Gastrocnemius medialis (tissue), 4 donors: ENCODE results near the gene POGLUT3. TPM values are rescaled to one million over a fixed set of nuclear protein-coding genes. Genes with fewer than 3 reads are reported as not detected.

ENCODE experiments used
- ATAC-seq, 2 donors: fragments of 150-250 bp; one replicate each; pipeline ENCODE4 v1.9.1; 2016
- DNase-seq, 2 donors: peaks; one replicate each; pipeline ENCODE4 v3.0.0-alpha.2; 2019
- H3K27ac ChIP-seq, 4 donors: fragments of 200-600 bp; sonication (generic); 1 replicate in 1 of 4; 2 replicates in 3 of 4; pipeline ENCODE4 v1.5.1; 2016 to 2018; ENCODE audit warnings: mild to moderate bottlenecking in 2 of 4, moderate library complexity in 1 of 4
- H3K27me3 ChIP-seq, 3 donors: fragments of 200-600 bp; sonication (generic) in 2 of 3; 1 replicate in 1 of 3; 2 replicates in 2 of 3; pipeline versions ENCODE4 v1.5.1 to v1.6.0; 2016 to 2019; ENCODE audit warnings: mild to moderate bottlenecking in 1 of 3, moderate library complexity in 1 of 3
- H3K36me3 ChIP-seq, 2 donors: fragments of 200-600 bp; sonication (generic) in 1 of 2; one replicate each; pipeline ENCODE4 v1.5.1; 2017 to 2018
- H3K4me1 ChIP-seq, 2 donors: fragments of 200-600 bp; sonication (generic) in 1 of 2; one replicate each; pipeline ENCODE4 v1.5.1; 2016 to 2017; ENCODE audit warnings: mild to moderate bottlenecking in 2 of 2
- H3K4me3 ChIP-seq, 4 donors: fragments of 200-600 bp; sonication (generic) in 3 of 4; 1 replicate in 1 of 4; 2 replicates in 3 of 4; pipeline ENCODE4 v1.5.1; 2016 to 2019; ENCODE audit warnings: mild to moderate bottlenecking in 2 of 4
- H3K9me3 ChIP-seq, 3 donors: fragments of 200-600 bp; sonication (generic) in 2 of 3; 1 replicate in 1 of 3; 2 replicates in 2 of 3; pipeline ENCODE4 v1.5.1; 2016 to 2019
- POLR2A ChIP-seq, 2 donors: fragments of 450-650 bp; IDR thresholded peaks; one replicate each; pipeline ENCODE4 v1.6.1; 2017; ENCODE audit warnings: antibody characterized with exemption in 2 of 2, mild to moderate bottlenecking in 2 of 2, moderate library complexity in 2 of 2
- in situ Hi-C, 4 donors: fragments of 200-750 bp; cut with MboI; loops; one replicate each; pipeline versions ENCODE4 v1.15.0 to v1.8.0; 2017; ENCODE audit warnings: low sequenced_read_pairs in 4 of 4
- intact Hi-C: fragments of 100-400 bp; cut with DNase I; formaldehyde crosslinking; loops from one replicate; pipeline ENCODE4 v1.15.1; 2023; ENCODE audit warnings: low total_unique reads
- total RNA-seq, 4 donors: library from RNA; depleted of rRNA; stranded (reverse); fragments of >200 nt; gene quantifications; one replicate each; pipeline versions ENCODE4 v1.1.0 to v1.2.3, GENCODE V29; 2016
- TF ChIP-seq, protein P1 (sequence below), 5 experiments: fragments of 450-650 bp in 3 of 5; fragments of 200-600 bp in 2 of 5; sonication (generic) in 2 of 5; IDR thresholded peaks in 4 of 5; conservative IDR thresholded peaks in 1 of 5; 1 replicate in 4 of 5; 2 replicates in 1 of 5; pipeline ENCODE4 v1.5.1; 2016 to 2019; ENCODE audit warnings: antibody characterized with exemption in 5 of 5, mild to moderate bottlenecking in 3 of 5, moderate library complexity in 3 of 5

Gene POGLUT3
- total RNA-seq, 4 donors from 2014 or later: 2.5 to 4.9 (median 3.6) TPM

DNA sequence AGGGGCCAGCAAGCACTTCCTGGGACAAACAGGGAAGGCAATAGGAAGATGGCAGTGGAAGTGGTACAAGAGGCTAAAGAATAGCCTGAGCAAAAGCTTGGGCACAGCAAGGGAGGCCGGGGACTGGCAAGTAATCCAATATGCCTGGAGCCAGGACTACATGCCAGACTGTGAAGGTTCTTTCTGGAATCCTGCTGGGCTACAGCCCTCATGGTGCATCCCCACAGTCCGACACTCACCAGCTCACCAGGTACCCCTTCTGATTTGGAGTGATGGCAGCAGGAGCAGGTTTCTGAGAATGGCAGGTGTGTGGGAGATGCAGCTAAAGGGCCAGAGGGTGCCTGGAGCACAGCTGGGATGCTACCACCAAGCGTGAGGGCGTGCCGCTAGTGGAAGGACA, 32.2 kb upstream of the POGLUT3 start:
- intact Hi-C loops: no loop called here
- Histone ChIP-seq H3K27ac (no peak overlapping the region), H3K9me3 (no peaks in the 10 kb centered on the region), H3K27me3 (no peaks in the 10 kb centered on the region), H3K4me3 (no peak overlapping the region), H3K4me1 (no peaks in the 10 kb centered on the region), H3K36me3 (no peaks in the 10 kb centered on the region)
- no peak for DNase-seq
- ATAC-seq: no peak
- no peak for TF ChIP-seq POLR2A (IDR thresholded peaks at IDR 0.05)
- TF ChIP-seq, protein P1, sequence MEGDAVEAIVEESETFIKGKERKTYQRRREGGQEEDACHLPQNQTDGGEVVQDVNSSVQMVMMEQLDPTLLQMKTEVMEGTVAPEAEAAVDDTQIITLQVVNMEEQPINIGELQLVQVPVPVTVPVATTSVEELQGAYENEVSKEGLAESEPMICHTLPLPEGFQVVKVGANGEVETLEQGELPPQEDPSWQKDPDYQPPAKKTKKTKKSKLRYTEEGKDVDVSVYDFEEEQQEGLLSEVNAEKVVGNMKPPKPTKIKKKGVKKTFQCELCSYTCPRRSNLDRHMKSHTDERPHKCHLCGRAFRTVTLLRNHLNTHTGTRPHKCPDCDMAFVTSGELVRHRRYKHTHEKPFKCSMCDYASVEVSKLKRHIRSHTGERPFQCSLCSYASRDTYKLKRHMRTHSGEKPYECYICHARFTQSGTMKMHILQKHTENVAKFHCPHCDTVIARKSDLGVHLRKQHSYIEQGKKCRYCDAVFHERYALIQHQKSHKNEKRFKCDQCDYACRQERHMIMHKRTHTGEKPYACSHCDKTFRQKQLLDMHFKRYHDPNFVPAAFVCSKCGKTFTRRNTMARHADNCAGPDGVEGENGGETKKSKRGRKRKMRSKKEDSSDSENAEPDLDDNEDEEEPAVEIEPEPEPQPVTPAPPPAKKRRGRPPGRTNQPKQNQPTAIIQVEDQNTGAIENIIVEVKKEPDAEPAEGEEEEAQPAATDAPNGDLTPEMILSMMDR (IDR thresholded peaks at IDR 0.05 in 4 of 5, conservative IDR thresholded peaks at IDR 0.05 in 1 of 5): no peak
- in situ Hi-C loops: no loop called here

DNA sequence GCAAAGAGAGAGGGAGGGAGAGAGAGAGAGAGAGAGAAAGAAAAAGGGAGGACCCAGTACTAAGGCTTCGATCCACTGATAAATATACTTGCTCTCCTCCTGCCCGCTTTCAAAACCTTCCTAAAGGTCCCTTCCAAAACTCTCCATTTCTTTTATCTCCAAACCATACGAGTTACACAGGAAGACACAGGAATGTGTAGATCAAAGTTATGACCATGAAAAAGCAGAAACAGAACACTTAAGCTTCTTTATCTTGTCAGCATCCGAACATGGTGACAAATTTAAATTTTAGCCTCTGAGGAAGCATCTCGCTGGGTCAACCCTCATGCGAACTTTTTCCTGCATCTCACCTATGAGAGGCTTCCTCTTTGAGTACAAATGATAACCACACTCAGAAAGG, 29.2 kb upstream of the POGLUT3 start:
- Histone ChIP-seq H3K4me1 (no peaks in the 10 kb centered on the region), H3K36me3 (no peaks in the 10 kb centered on the region), H3K27me3 (no peaks in the 10 kb centered on the region), H3K9me3 (no peaks in the 10 kb centered on the region), H3K27ac (no peak overlapping the region), H3K4me3 (no peak overlapping the region)
- intact Hi-C loops: no loop called here
- ATAC-seq (no peak), DNase-seq (no peak)
- TF ChIP-seq POLR2A (IDR thresholded peaks at IDR 0.05): no peak
- TF ChIP-seq, protein P1 (IDR thresholded peaks at IDR 0.05 in 4 of 5, conservative IDR thresholded peaks at IDR 0.05 in 1 of 5): no peak
- in situ Hi-C loops: no loop called here

DNA sequence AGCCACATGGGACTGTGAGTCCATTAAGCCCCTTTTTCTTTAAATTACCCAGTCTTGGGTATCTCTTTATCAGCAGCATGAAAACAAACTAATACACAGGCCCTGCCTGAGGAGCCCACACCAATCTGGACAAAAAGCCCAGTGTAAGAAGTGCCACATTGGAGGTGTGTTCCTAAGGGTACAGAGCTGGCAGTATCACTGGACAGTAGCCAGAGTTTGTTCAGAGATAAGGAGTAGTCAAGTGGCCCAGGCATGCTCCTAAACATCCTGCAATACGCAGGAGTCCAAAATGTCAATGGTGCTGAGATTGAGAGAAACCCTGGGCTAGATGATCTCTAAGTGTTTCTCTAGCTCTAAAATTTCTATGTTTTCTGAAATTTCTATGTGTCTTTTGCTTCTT, 27.0 kb upstream of the POGLUT3 start:
- intact Hi-C loops (no loop called here), in situ Hi-C loops (no loop called here)
- ATAC-seq (no peak), DNase-seq (no peak)
- Histone ChIP-seq H3K27me3 (no peaks in the 10 kb centered on the region), H3K36me3 (no peaks in the 10 kb centered on the region), H3K27ac (no peak overlapping the region), H3K9me3 (no peaks in the 10 kb centered on the region), H3K4me3 (no peak overlapping the region), H3K4me1 (no peaks in the 10 kb centered on the region)
- TF ChIP-seq, protein P1 (IDR thresholded peaks at IDR 0.05 in 4 of 5, conservative IDR thresholded peaks at IDR 0.05 in 1 of 5): no peak
- TF ChIP-seq POLR2A (IDR thresholded peaks at IDR 0.05): no peak

DNA sequence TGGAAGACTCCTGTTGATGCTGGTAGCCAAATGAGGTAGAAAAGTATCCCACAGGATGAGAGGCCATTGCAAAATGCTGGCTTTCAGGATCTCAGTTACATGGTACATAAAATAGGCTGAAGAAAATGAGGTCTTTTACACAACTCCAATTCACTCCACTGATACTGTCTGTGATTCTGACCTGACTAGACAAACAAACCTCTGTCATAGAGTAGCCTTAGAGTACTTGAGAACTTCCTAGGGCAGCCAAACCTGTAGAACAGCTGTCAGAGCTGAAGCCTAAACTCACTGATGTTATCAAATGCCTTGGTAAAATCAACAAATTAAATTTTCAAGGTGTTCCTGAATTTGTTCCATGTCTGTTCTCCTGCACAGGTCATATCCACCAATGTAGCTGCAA, 26.2 kb upstream of the POGLUT3 start:
- H3K36me3 ChIP-seq: no peaks in the 10 kb centered on the region
- intact Hi-C loops: no loop called here
- no peaks in the 10 kb centered on the region for H3K9me3 ChIP-seq
- TF ChIP-seq, protein P1 (IDR thresholded peaks at IDR 0.05 in 4 of 5, conservative IDR thresholded peaks at IDR 0.05 in 1 of 5): no peak
- no peak for TF ChIP-seq POLR2A (IDR thresholded peaks at IDR 0.05)
- H3K27me3 ChIP-seq: no peaks in the 10 kb centered on the region
- in situ Hi-C loops: no loop called here
- H3K27ac ChIP-seq: no peak overlapping the region
- H3K4me3 ChIP-seq: no peak overlapping the region
- DNase-seq: no peak
- ATAC-seq: no peak
- no peaks in the 10 kb centered on the region for H3K4me1 ChIP-seq

DNA sequence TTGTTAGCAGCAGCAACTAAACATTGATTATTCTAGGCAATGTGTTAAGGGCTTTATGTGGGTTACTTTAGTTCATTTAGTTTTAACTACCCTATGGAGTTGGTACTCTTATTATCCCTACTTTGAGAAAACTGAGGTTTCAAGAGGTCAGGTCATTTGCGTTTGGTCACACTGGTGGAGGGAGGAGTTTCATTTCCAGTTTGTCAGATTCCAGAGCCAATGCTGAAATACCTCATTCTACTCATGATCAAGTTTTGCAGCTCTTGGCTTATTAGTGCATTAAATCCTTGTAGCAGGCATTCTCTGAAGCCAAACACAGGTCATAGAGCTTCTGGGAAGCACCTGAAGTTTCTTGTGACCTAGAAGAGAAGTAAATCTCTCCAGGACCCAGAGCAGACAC, 24.1 kb upstream of the POGLUT3 start:
- intact Hi-C loops: no loop called here

More for the DNA sequence above, 24.1 kb upstream of the POGLUT3 start:
- in situ Hi-C loops: no loop called here
- H3K27me3 ChIP-seq: no peaks in the 10 kb centered on the region
- TF ChIP-seq, protein P1 (IDR thresholded peaks at IDR 0.05 in 4 of 5, conservative IDR thresholded peaks at IDR 0.05 in 1 of 5): no peak
- TF ChIP-seq POLR2A (IDR thresholded peaks at IDR 0.05): no peak
- H3K9me3 ChIP-seq: no peaks in the 10 kb centered on the region
- H3K4me3 ChIP-seq: no peak overlapping the region
- H3K27ac ChIP-seq: no peak overlapping the region
- no peak for ATAC-seq
- no peaks in the 10 kb centered on the region for H3K36me3 ChIP-seq
- no peak for DNase-seq
- H3K4me1 ChIP-seq: no peaks in the 10 kb centered on the region
